IMR-90 (cell line): ENCODE results near the gene JPT2. TPM values are rescaled to one million over a fixed set of nuclear protein-coding genes. Genes with fewer than 3 reads are reported as not detected.

Experiments
- ATAC-seq: fragments of 200-7000 bp; cut with Tn5 transposase; 2 replicates; pipeline ENCODE4 v1.9.1; 2020; ENCODE audit warnings: low read depth, mild to moderate bottlenecking, moderate library complexity
- BruUV-seq: library from RNA; stranded (reverse); fragments of 400-500 nt; replicated peaks from 2 replicates; lab custom pipeline; 2021; lab: Mats Ljungman, UMichigan
- CTCF ChIA-PET: fragments of 300-600 bp; formaldehyde crosslinking; extraction: SDS; loops from one replicate; lab custom pipeline; 2021; ENCODE audit warnings: antibody characterized with exemption; lab: Yijun Ruan, JAX
- POLR2A ChIA-PET: fragments of 300-600 bp; sonication (Branson Sonifier 250); formaldehyde crosslinking; loops from one replicate; lab custom pipeline; 2022; ENCODE audit warnings: antibody characterized with exemption; ENCODE audit not compliant: unreplicated experiment; lab: Charles Lee
- DNase-seq: peaks from one replicate; pipeline ENCODE4 v3.0.0; 2013
- H2AFZ ChIP-seq: replicated peaks from 2 replicates; pipeline ENCODE3; 2013; ENCODE audit warnings: low read length, mild to moderate bottlenecking; ENCODE audit not compliant: poor library complexity
- H2AK5ac ChIP-seq: 2 replicates; pipeline ENCODE4 v1.6.1; 2013; ENCODE audit warnings: low read depth, low read length, inconsistent platforms
- H2AK9ac ChIP-seq: replicated peaks from 2 replicates; pipeline ENCODE3; 2013; ENCODE audit warnings: mild to moderate bottlenecking, low read depth, low read length, moderate library complexity; ENCODE audit not compliant: poor library complexity
- H2BK120ac ChIP-seq: 2 replicates; pipeline ENCODE4 v1.6.1; 2013; ENCODE audit warnings: low read depth, low read length, inconsistent platforms
- H2BK15ac ChIP-seq: 3 replicates; pipeline ENCODE4 v1.6.1; 2013; ENCODE audit warnings: low read depth, low read length, inconsistent platforms
- H2BK20ac ChIP-seq: 2 replicates; pipeline ENCODE4 v1.6.1; 2013; ENCODE audit warnings: low read depth, mild to moderate bottlenecking, inconsistent platforms, low read length, moderate library complexity
- H2BK5ac ChIP-seq: 2 replicates; pipeline ENCODE4 v1.6.1; 2013; ENCODE audit warnings: mild to moderate bottlenecking, low read depth, low read length, inconsistent platforms; ENCODE audit not compliant: poor library complexity, severe bottlenecking
- H3K14ac ChIP-seq: replicated peaks from 2 replicates; pipeline ENCODE4 v1.6.1; 2013; ENCODE audit warnings: low read depth, low read length, inconsistent platforms
- H3K18ac ChIP-seq: 2 replicates; pipeline ENCODE4 v1.6.1; 2013; ENCODE audit warnings: low read depth, low read length, control low read depth
- H3K23ac ChIP-seq: 2 replicates; pipeline ENCODE4 v1.6.1; 2013; ENCODE audit warnings: low read depth, low read length, inconsistent platforms
- H3K27ac ChIP-seq: 2 replicates; pipeline ENCODE4 v1.5.1; 2013; ENCODE audit warnings: mild to moderate bottlenecking, control low read depth, low read length; ENCODE audit not compliant: insufficient read depth
- H3K27me3 ChIP-seq: 2 replicates; pipeline ENCODE4 v1.6.1; 2013; ENCODE audit warnings: low read length; ENCODE audit not compliant: control insufficient read depth, insufficient read depth
- H3K36me3 ChIP-seq: 2 replicates; pipeline ENCODE4 v1.6.1; 2013; ENCODE audit warnings: low read length, mixed read lengths; ENCODE audit not compliant: control insufficient read depth, insufficient read depth
- H3K4ac ChIP-seq: 2 replicates; pipeline ENCODE4 v1.6.1; 2013; ENCODE audit warnings: low read depth, low read length, inconsistent platforms
- H3K4me1 ChIP-seq: 2 replicates; pipeline ENCODE4 v1.6.1; 2013; ENCODE audit warnings: low read length, mixed read lengths; ENCODE audit not compliant: control insufficient read depth, insufficient read depth
- H3K4me2 ChIP-seq: 2 replicates; pipeline ENCODE4 v1.6.1; 2013; ENCODE audit warnings: low read depth, mild to moderate bottlenecking, control low read depth, low read length, moderate library complexity
- H3K4me3 ChIP-seq: 2 replicates; pipeline ENCODE4 v1.5.1; 2013; ENCODE audit warnings: low read depth, mild to moderate bottlenecking, control low read depth, low read length, moderate library complexity; ENCODE audit not compliant: insufficient read depth
- H3K56ac ChIP-seq: 2 replicates; pipeline ENCODE4 v1.6.1; 2013; ENCODE audit warnings: low read length, inconsistent platforms; ENCODE audit not compliant: insufficient read depth; ENCODE audit errors: extremely low read depth
- H3K79me1 ChIP-seq, 2 experiments: 2 replicates each; pipeline ENCODE4 v1.6.1; 2013; ENCODE audit warnings: low read length in 2 of 2, inconsistent platforms in 1 of 2, low read depth in 1 of 2
- H3K9ac ChIP-seq: 2 replicates; pipeline ENCODE4 v1.6.1; 2013; ENCODE audit warnings: low read depth, low read length, control low read depth
- H3K9me1 ChIP-seq: 2 replicates; pipeline ENCODE4 v1.6.1; 2013; ENCODE audit warnings: low read length, inconsistent platforms; ENCODE audit not compliant: insufficient read depth
- H3K9me3 ChIP-seq: 2 replicates; pipeline ENCODE4 v1.6.1; 2013; ENCODE audit warnings: low read length; ENCODE audit not compliant: control insufficient read depth, insufficient read depth
- H4K20me1 ChIP-seq: 2 replicates; pipeline ENCODE4 v1.6.1; 2013; ENCODE audit warnings: low read length, inconsistent platforms; ENCODE audit not compliant: insufficient read depth
- H4K5ac ChIP-seq: 2 replicates; pipeline ENCODE4 v1.6.1; 2013; ENCODE audit warnings: mild to moderate bottlenecking, low read depth, low read length, control low read depth
- H4K8ac ChIP-seq, 2 experiments: 2 replicates each; pipeline ENCODE4 v1.6.1; 2013; ENCODE audit warnings: low read depth in 2 of 2, low read length in 2 of 2, control low read depth in 1 of 2, inconsistent platforms in 1 of 2
- H4K91ac ChIP-seq: 2 replicates; pipeline ENCODE4 v1.6.1; 2013; ENCODE audit warnings: low read depth, low read length, inconsistent platforms; ENCODE audit not compliant: insufficient read depth
- BHLHE40 ChIP-seq: fragments of 150-350 bp; IDR thresholded peaks from 2 replicates; pipeline ENCODE4 v1.6.1; 2016; ENCODE audit warnings: mild to moderate bottlenecking, low read depth, low read length
- CEBPB ChIP-seq: IDR thresholded peaks from 2 replicates; pipeline ENCODE4 v1.6.1; 2012; ENCODE audit warnings: low read depth, low read length, improper control_type of control experiment
- CHD1 ChIP-seq: IDR thresholded peaks from 2 replicates; pipeline ENCODE4 v1.6.1; 2012; ENCODE audit warnings: low read depth, low read length, improper control_type of control experiment
- FOS ChIP-seq: fragments of 150-350 bp; IDR thresholded peaks from 2 replicates; pipeline ENCODE4 v1.6.1; 2016; ENCODE audit warnings: low read depth, low read length
- MAFK ChIP-seq: IDR thresholded peaks from 2 replicates; pipeline ENCODE4 v1.6.1; 2012; ENCODE audit warnings: low read depth, low read length, improper control_type of control experiment
- MAZ ChIP-seq: IDR thresholded peaks from 2 replicates; pipeline ENCODE4 v1.6.1; 2012; ENCODE audit warnings: low read depth, mild to moderate bottlenecking, low read length, improper control_type of control experiment, moderate library complexity, borderline replicate concordance
- MXI1 ChIP-seq: IDR thresholded peaks from 2 replicates; pipeline ENCODE4 v1.6.1; 2012; ENCODE audit warnings: low read depth, mild to moderate bottlenecking, low read length, moderate library complexity, borderline replicate concordance
- NFE2L2 ChIP-seq: fragments of 150-350 bp; IDR thresholded peaks from 2 replicates; pipeline ENCODE4 v1.6.1; 2016; ENCODE audit warnings: low read depth, mild to moderate bottlenecking, low read length
- POLR2A ChIP-seq: IDR thresholded peaks from 2 replicates; pipeline ENCODE4 v1.6.1; 2012; ENCODE audit warnings: mild to moderate bottlenecking, low read depth, low read length
- RAD21 ChIP-seq: IDR thresholded peaks from 2 replicates; pipeline ENCODE4 v1.6.1; 2012; ENCODE audit warnings: low read length, improper control_type of control experiment
- RCOR1 ChIP-seq: IDR thresholded peaks from 2 replicates; pipeline ENCODE4 v1.6.1; 2012; ENCODE audit warnings: mild to moderate bottlenecking, low read length, improper control_type of control experiment; ENCODE audit not compliant: insufficient replicate concordance
- RFX5 ChIP-seq: IDR thresholded peaks from 2 replicates; pipeline ENCODE4 v1.8.0; 2012; ENCODE audit warnings: low read depth, mild to moderate bottlenecking, low read length, moderate library complexity
- WGBS, 2 experiments: methylation state at CpG; one replicate each; pipeline versions ENCODE4 v1.1.5 to v1.1.7; 2013; ENCODE audit warnings: missing lambda C conversion rate in 2 of 2; ENCODE audit not compliant: insufficient read length in 1 of 2; ENCODE audit errors: extremely low coverage in 2 of 2; 5-methylcytosine and 5-hydroxymethylcytosine counted together
- dilution Hi-C: fragments of 300-500 bp; cut with HindIII; formaldehyde crosslinking; loops from one replicate; pipeline ENCODE4 v1.14.3; 2018; ENCODE audit warnings: low sequenced_read_pairs; ENCODE audit not compliant: unreplicated experiment
- in situ Hi-C: fragments of 300-500 bp; cut with MboI; formaldehyde crosslinking; loops from 3 replicates; pipeline ENCODE4 v1.14.3; 2019; ENCODE audit warnings: low sequenced_read_pairs, inconsistent platforms, mixed read lengths
- intact Hi-C: fragments of 100-400 bp; cut with micrococcal nuclease; formaldehyde crosslinking; loops from 2 replicates; pipeline ENCODE4 v1.10.0; 2022
- polyA plus RNA-seq, 3 experiments: library from polyadenylated mRNA; depleted of rRNA; stranded (reverse); fragments of >200 nt; gene quantifications; 2 replicates each; pipeline ENCODE4 v1.2.3, GENCODE V29; 2012; ENCODE audit warnings: low replicate concordance in 1 of 3
- total RNA-seq: library from RNA; depleted of rRNA; stranded (reverse); fragments of >200 nt; gene quantifications from 2 replicates; pipeline ENCODE4 v1.2.3, GENCODE V29; 2012
- TF ChIP-seq, protein P1 (sequence below): fragments of 150-350 bp; IDR thresholded peaks from 2 replicates; pipeline ENCODE4 v1.6.1; 2016; ENCODE audit warnings: low read depth, mild to moderate bottlenecking, low read length, moderate library complexity, borderline replicate concordance
- TF ChIP-seq, protein P2 (sequence below): fragments of 150-350 bp; IDR thresholded peaks from 2 replicates; pipeline ENCODE4 v1.6.1; 2017; ENCODE audit warnings: mild to moderate bottlenecking, antibody characterized with exemption, low read length, low read depth
- TF ChIP-seq, protein P3 (sequence below): conservative IDR thresholded peaks from 2 replicates; pipeline ENCODE4 v1.5.1; 2012; ENCODE audit warnings: mild to moderate bottlenecking, low read depth, low read length, improper control_type of control experiment

The JPT2 gene
- total and polyA plus RNA-seq, 2 of the 4 experiments (the other 2 are of a cell fraction): 40.0 to 41.5 TPM

DNA sequence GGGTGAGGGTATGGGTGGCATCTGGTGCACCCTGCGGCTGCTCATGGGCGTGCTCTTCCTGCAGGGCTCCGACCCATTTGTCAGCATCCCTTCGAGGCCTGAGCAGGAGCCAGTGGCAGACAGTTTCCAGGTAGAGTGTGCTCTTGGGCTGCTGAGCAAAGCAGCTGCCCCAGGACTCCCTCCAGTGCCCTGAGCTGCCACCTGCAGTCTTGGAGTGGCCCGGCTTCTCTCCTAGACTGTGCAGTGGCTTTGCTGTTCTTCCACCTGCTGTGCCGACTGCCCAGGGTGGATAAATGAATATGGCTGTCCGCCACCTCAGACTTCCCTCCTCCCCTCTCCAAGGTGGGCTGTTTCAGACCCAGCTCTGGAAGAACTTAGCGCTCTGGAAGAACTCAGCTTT lies 10.8 kb upstream of the JPT2 start:
- no peaks in the 10 kb centered on the region for H3K4me1 ChIP-seq
- H2AK5ac ChIP-seq: no peak overlapping the region
- H4K91ac ChIP-seq: no peak overlapping the region
- H3K27me3 ChIP-seq: no peaks in the 10 kb centered on the region
- no peaks in the 10 kb centered on the region for H4K20me1 ChIP-seq
- POLR2A ChIA-PET: no interaction called here
- H3K18ac ChIP-seq: no peak overlapping the region
- no peak for DNase-seq
- H2BK20ac ChIP-seq: no peak overlapping the region
- BruUV-seq: no TSS peak
- H4K5ac ChIP-seq: no peak overlapping the region
- no peak overlapping the region for H2BK5ac ChIP-seq
- H4K8ac ChIP-seq: no peak overlapping the region
- no peak for ATAC-seq
- H3K14ac ChIP-seq: no peak overlapping the region
- no peak overlapping the region for H2BK120ac ChIP-seq
- no peak overlapping the region for H3K23ac ChIP-seq
- no peak overlapping the region for H3K56ac ChIP-seq
- H3K4ac ChIP-seq: no peak overlapping the region
- intact Hi-C loops: no loop called here
- CTCF ChIA-PET: no interaction called here
- H2BK15ac ChIP-seq: no peak overlapping the region
- WGBS, 2 experiments: 100% methylated on average over 2 of the region's 8 CpGs; no CpG with 5 or more reads in 1 of the 2 experiments
- H2AK9ac ChIP-seq: no peak overlapping the region
- peaks cover 3 to 4% of the 10 kb centered on the region in 2 experiments; a peak in 2 of 4 replicates for H3K79me1 ChIP-seq
- no peak overlapping the region for H3K4me2 ChIP-seq
- no peak overlapping the region for H3K9ac ChIP-seq
- no peak overlapping the region for H2AFZ ChIP-seq
- no peak overlapping the region for H3K27ac ChIP-seq
- in situ Hi-C loops: no loop called here
- H3K36me3 ChIP-seq: peaks cover 85% of the 10 kb centered on the region
- no peak overlapping the region for H3K4me3 ChIP-seq
- no peaks in the 10 kb centered on the region for H3K9me3 ChIP-seq
- dilution Hi-C loops: no loop called here
- TF ChIP-seq RAD21 (no peak), RCOR1 (no peak), BHLHE40 (no peak), RFX5 (no peak), NFE2L2 (no peak), MXI1 (no peak), MAZ (no peak), CEBPB (no peak), MAFK (no peak), CHD1 (no peak), FOS (no peak), POLR2A (no peak)
- TF ChIP-seq, protein P1, sequence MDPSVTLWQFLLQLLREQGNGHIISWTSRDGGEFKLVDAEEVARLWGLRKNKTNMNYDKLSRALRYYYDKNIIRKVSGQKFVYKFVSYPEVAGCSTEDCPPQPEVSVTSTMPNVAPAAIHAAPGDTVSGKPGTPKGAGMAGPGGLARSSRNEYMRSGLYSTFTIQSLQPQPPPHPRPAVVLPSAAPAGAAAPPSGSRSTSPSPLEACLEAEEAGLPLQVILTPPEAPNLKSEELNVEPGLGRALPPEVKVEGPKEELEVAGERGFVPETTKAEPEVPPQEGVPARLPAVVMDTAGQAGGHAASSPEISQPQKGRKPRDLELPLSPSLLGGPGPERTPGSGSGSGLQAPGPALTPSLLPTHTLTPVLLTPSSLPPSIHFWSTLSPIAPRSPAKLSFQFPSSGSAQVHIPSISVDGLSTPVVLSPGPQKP: no peak
- TF ChIP-seq, protein P2, sequence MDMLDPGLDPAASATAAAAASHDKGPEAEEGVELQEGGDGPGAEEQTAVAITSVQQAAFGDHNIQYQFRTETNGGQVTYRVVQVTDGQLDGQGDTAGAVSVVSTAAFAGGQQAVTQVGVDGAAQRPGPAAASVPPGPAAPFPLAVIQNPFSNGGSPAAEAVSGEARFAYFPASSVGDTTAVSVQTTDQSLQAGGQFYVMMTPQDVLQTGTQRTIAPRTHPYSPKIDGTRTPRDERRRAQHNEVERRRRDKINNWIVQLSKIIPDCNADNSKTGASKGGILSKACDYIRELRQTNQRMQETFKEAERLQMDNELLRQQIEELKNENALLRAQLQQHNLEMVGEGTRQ: no peak
- TF ChIP-seq, protein P3, sequence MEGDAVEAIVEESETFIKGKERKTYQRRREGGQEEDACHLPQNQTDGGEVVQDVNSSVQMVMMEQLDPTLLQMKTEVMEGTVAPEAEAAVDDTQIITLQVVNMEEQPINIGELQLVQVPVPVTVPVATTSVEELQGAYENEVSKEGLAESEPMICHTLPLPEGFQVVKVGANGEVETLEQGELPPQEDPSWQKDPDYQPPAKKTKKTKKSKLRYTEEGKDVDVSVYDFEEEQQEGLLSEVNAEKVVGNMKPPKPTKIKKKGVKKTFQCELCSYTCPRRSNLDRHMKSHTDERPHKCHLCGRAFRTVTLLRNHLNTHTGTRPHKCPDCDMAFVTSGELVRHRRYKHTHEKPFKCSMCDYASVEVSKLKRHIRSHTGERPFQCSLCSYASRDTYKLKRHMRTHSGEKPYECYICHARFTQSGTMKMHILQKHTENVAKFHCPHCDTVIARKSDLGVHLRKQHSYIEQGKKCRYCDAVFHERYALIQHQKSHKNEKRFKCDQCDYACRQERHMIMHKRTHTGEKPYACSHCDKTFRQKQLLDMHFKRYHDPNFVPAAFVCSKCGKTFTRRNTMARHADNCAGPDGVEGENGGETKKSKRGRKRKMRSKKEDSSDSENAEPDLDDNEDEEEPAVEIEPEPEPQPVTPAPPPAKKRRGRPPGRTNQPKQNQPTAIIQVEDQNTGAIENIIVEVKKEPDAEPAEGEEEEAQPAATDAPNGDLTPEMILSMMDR: no peak
- H3K9me1 ChIP-seq: no peaks in the 10 kb centered on the region; the same call in 1 of the 2 replicates
